IPS-11a (cell line): Measurements from ENCODE around the gene CA5A.
"Not testable (repeated sequence)": the region's sequence is repeated elsewhere in the genome, so short reads cannot be mapped to it uniquely, and the experiment has no call there.

ENCODE experiments used
- H3K4me3 ChIP-seq: one replicate; pipeline ENCODE4 v1.5.1; 2013; ENCODE audit warnings: low read depth, low read length, control low read depth

Gene CA5A

GRCh38 chr16:87897521-87898505, 38.5 kb downstream of the CA5A start:
- no peak overlapping the region for H3K4me3 ChIP-seq

- H3K4me3 ChIP-seq, result not testable (repeated sequence)
Measured at GRCh38 chr16:87896924-87897520, 39.3 kb downstream of the CA5A start.

GRCh38 chr16:87896176-87896890, 40.0 kb downstream of the CA5A start:
- H3K4me3 ChIP-seq, result not testable (repeated sequence)

- H3K4me3 ChIP-seq, result no peak overlapping the region
Measured at GRCh38 chr16:87895641-87896141, 40.6 kb downstream of the CA5A start.

GRCh38 chr16:87894005-87894404, 42.3 kb downstream of the CA5A start:
- H3K4me3 ChIP-seq, result not testable (repeated sequence)

GRCh38 chr16:87891764-87892163, 44.6 kb downstream of the CA5A start:
- H3K4me3 ChIP-seq, result no peak overlapping the region

- H3K4me3 ChIP-seq, result not testable (repeated sequence)
Measured at GRCh38 chr16:87889762-87890161, 46.6 kb downstream of the CA5A start.

GRCh38 chr16:87888346-87888745, 48.0 kb downstream of the CA5A start:
- not testable (repeated sequence) for H3K4me3 ChIP-seq

- not testable (repeated sequence) for H3K4me3 ChIP-seq
Measured at GRCh38 chr16:87887931-87888330, 48.4 kb downstream of the CA5A start.

- H3K4me3 ChIP-seq, result not testable (repeated sequence)
Measured at GRCh38 chr16:87885371-87885967, 50.9 kb downstream of the CA5A start.

GRCh38 chr16:87882436-87883019, 53.8 kb downstream of the CA5A start:
- H3K4me3 ChIP-seq, result no peak overlapping the region

- no peak overlapping the region for H3K4me3 ChIP-seq
Measured at GRCh38 chr16:87881324-87882200, 54.8 kb downstream of the CA5A start.

GRCh38 chr16:87880117-87880696, 56.1 kb downstream of the CA5A start:
- H3K4me3 ChIP-seq, result no peak overlapping the region

GRCh38 chr16:87879411-87880013, 56.8 kb downstream of the CA5A start:
- not testable (repeated sequence) for H3K4me3 ChIP-seq

GRCh38 chr16:87878704-87879103, 57.6 kb downstream of the CA5A start:
- H3K4me3 ChIP-seq, result no peak overlapping the region

- H3K4me3 ChIP-seq, result no peak overlapping the region
Measured at GRCh38 chr16:87877942-87878507, 58.3 kb downstream of the CA5A start.

- H3K4me3 ChIP-seq, result no peak overlapping the region
Measured at GRCh38 chr16:87874639-87875427, 61.5 kb downstream of the CA5A start.
